ENCODE data around the gene SELENOM.
"Not testable (repeated sequence)": the region's sequence is repeated elsewhere in the genome, so short reads cannot be mapped to it uniquely, and the experiment has no call there.

Gene SELENOM

GRCh38 chr22:31130873-31131272 is 23.5 kb upstream of the SELENOM start:
- DNase-seq, result no peak

- DNase-seq, result no peak
Measured at GRCh38 chr22:31128156-31128555, 20.8 kb upstream of the SELENOM start.

- DNase-seq, result no peak
Measured at GRCh38 chr22:31127181-31127772, 19.9 kb upstream of the SELENOM start.

- DNase-seq, result no peak
Measured at GRCh38 chr22:31126869-31127175, 19.5 kb upstream of the SELENOM start.

GRCh38 chr22:31126128-31126868 is 18.9 kb upstream of the SELENOM start:
- DNase-seq, result no peak

- no peak for DNase-seq
Measured at GRCh38 chr22:31125521-31126117, 18.3 kb upstream of the SELENOM start.

GRCh38 chr22:31124811-31125465 is 17.6 kb upstream of the SELENOM start:
- DNase-seq, result no peak

GRCh38 chr22:31124290-31124689 is 16.9 kb upstream of the SELENOM start:
- DNase-seq, result no peak

GRCh38 chr22:31123292-31123602 is 15.9 kb upstream of the SELENOM start:
- no peak for DNase-seq

- DNase-seq, result no peak
Measured at GRCh38 chr22:31122532-31123291, 15.3 kb upstream of the SELENOM start, which contains the start of gene INPP5J. Gene INPP5J (plus strand): TSS chr22:31122966. CDS start chr22:31123015, 49 bp downstream.

- no peak for DNase-seq
Measured at GRCh38 chr22:31122196-31122531, 14.8 kb upstream of the SELENOM start.

- DNase-seq, result no peak
Measured at GRCh38 chr22:31121403-31121802, 14.0 kb upstream of the SELENOM start.

- no peak for DNase-seq
Measured at GRCh38 chr22:31120642-31121041, 13.3 kb upstream of the SELENOM start.

- DNase-seq, result no peak
Measured at GRCh38 chr22:31120230-31120629, 12.9 kb upstream of the SELENOM start.

GRCh38 chr22:31119026-31119717 is 11.8 kb upstream of the SELENOM start:
- DNase-seq, result no peak

GRCh38 chr22:31118046-31118820 is 10.9 kb upstream of the SELENOM start:
- DNase-seq, result no peak

- not testable (repeated sequence) for DNase-seq
Measured at GRCh38 chr22:31112547-31113091, 5.3 kb upstream of the SELENOM start.

GRCh38 chr22:31107894-31108218 is 488 bp upstream of the SELENOM start:
- no peak for DNase-seq

- no peak for DNase-seq
Measured at GRCh38 chr22:31106731-31107177, 614 bp downstream of the SELENOM start.

- no peak for DNase-seq
Measured at GRCh38 chr22:31106001-31106571, 1.3 kb downstream of the SELENOM start.

GRCh38 chr22:31105282-31105929 is 2.0 kb downstream of the SELENOM start:
- no peak for DNase-seq
